ENCODE data around the gene CHRD.

The CHRD gene

GRCh38 chr3:184347321-184348056 is 32.4 kb upstream of the CHRD start:
- no peak for DNase-seq

- DNase-seq: no peak
Observed at GRCh38 chr3:184348057-184348382, 31.8 kb upstream of the CHRD start.

DNA sequence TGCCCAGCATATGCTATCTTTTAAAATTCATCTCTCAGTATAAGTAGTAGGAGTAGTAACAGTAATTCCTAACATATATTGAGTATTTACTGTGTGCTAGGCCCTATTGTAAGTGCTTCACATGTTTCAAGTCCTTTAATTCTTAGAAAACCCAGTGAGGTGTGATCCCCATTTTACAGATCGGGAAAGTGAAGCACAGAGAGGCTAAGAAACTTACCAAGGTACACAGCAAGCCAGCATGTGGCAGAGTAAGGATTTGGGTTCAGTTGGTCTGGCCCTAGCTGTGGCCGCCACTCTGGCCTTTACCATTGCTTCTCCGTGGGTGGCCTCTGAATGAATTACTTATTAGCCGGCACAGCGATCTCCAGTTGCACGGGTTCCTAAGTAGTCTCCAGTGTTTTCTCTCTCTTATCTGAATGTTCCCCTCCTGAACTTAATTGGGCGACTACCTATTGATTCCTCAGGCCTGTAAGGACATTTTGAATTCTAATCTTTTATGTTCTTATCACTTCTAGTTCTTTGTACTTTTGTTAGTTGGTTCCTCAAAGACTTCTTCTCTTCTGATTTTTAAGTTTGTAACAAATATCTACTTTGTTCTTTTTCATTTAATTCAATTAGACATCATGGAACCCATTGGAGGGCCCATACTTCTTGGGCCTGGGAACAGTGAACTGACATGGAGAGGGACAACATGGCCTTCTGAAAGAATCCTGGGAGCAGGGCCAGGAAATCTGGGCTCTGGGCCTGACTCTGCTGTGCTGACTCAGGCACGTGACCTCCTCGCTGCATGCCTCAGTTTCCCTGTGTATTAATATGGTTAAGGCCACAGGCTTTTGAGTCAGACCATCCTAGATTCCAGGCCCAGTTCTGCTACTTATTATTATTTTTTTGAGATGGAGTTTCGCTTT is 30.0 kb upstream of the CHRD start:
- no peak for DNase-seq

- no peak for DNase-seq
Observed at GRCh38 chr3:184350618-184351017, 29.2 kb upstream of the CHRD start.

GRCh38 chr3:184351511-184352148 is 28.2 kb upstream of the CHRD start:
- DNase-seq: no peak

- no peak for DNase-seq
Observed at GRCh38 chr3:184352149-184352785, 27.6 kb upstream of the CHRD start.

DNA sequence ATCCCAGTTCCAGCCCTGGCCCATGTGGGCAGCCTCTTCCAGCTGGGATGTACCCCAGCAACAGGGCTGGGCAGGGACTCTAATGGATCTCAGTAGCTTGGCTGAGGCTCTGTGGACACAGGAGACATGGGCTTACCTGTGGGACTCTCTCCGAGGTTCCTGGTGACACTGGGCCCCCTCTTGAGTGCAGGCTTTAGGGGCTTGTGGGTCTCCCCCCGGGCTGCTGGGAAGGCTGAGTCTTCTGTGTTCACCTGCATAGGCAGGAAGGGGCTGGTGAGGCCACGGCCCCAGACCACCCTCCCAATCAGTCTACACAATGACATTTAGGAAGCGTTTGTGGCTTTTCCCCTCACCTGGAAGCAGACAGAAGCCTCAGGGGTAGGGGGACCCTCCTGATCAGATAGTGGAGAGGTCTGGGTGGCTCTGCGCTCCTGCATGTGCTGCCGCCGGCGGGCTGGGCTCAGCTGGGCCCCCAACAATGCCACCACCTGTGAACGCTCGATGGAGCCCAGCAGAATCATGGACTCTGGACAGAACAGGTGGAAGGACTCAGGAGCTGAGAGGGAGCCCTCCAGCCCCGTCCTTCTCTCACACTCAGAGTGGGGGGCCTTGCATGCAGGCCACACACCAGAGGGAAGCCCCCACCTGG is 26.8 kb upstream of the CHRD start:
- no peak for DNase-seq

DNA sequence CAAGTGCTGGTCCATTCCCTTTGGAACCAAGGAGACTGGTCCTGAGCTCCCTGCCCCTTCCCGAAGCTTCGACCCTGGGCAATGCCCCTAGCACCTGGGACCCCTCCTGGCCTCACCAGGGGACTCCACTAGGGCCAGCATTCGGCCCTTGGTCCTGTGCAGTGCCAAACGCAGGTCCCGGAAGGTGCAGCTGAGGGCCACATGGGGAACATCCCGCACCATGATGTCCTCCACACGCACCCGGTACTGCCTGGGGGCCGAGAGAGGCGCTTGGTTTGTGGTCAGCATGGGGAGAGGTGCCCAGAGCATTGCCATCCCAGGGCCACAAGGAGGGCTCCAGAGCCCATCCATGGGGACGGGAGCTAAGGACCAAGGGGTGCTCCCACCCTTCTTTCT is 26.3 kb upstream of the CHRD start:
- no peak for DNase-seq

GRCh38 chr3:184354121-184354728 is 25.6 kb upstream of the CHRD start:
- DNase-seq: peak; percentile 68

DNA sequence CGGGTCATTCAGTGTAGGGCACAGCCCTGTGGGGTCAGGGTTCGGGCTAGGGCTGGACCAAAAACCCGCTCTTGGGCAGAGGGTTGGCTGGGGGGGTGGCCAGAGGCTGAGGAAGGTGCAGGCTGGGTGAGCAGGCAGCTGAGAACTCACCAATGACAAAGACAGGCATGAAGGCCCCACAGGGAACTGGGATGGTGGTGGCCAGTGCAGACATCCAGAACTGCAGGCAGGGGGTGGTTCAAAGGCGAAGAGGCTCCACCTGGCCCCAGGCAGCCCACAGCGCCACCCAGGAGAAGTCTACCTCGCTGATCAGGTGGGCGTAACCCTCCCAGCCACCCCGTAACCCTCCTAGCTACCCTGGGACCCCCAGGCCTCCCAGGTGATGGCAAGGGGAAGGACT is 25.1 kb upstream of the CHRD start:
- no peak for DNase-seq

- DNase-seq: no peak
Observed at GRCh38 chr3:184355261-184356040, 24.4 kb upstream of the CHRD start.

DNA sequence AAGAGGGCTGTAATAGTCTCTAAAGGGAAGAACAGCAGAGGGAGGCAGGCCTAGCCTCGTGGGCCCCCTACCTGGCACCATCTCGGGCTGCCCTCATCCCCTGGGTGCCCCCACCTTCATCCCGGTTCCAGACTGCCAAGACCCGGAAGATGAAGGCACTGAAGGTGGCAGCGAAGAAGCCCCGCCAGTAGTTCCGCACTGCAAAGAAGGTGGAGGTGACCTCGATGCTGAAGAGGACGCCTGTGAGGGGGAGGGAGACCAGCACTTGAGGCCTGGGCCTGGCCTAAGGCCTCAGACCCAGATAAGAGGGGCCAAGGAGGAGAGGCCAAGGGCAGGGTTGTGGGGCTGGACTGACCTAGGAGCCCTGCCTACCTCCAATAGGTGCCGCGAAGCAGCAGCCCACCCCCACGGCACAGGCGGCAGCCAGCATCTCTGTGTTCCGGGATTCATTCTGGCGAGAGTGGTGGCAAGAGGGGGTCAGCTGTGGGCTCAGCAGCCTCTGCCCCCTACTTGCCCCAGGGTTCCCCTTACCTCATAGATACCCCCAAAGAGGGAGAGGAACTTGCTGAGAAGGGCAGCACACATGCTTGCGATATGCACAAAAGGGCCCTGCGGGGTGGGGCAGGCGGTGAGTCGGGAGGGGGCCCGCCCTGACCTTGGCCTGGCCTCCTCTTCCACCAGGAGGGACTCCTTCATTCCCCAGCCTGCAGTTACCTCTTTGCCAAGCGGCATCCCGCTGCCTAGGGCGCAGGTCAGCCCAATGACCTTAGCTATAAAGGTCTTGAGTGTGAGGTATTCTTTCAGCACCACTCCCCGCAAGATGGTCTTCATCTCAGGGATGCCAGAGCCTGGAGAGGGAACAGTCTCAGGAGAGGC is 22.4 kb upstream of the CHRD start:
- DNase-seq: no peak

DNA sequence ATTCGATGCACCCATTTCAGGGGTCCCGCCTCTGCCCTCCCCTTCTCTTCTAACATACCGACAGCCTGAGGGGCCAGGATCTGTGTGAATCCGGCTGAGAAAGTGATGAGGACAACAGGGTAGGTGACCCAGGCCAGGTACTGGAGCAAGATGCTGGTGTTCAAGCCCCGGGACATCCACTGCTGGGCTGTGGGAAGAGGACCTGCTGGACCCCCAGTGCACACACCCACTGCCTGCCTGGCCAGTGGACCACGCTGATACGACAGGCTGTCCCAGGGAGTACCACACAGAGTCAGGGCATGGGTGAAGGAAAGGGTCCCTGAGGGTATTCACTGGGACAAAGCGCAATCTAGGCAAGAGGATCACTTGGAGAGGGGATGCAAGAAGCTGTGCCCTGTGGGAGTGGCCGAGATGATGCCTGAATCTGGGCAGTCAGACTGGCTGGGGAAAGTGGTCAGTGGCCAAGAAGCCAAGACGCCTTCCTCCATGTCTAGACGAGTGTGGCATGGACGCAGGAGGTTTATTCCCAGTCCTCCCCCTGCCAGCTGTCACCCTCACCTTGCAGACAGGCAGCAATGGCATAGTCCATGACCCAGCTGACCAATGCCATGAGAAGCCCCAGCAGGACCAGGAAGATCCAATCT is 21.6 kb upstream of the CHRD start:
- no peak for DNase-seq

DNA sequence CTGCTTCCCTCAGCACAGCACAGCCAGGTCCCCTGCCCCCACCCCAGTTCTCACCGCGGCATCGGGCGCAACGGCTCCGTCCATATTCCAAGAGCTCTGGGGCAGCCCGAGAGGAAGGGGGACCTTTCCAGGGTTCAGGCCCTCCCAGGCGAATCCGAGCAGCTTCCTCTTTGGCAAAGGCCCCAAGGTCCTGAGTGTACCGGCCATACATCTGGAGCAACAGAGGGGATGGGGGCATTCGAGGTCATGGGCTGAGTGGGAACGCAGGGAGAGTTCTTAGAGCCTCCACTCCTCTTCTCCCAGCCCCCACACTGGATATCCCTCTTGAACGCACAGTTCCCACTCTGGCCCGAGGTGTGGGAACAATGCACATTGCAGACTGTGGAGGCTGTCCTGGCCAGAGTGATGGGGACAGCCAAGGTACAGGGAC is 20.9 kb upstream of the CHRD start:
- DNase-seq: no peak

GRCh38 chr3:184359610-184360009 is 20.2 kb upstream of the CHRD start:
- no peak for DNase-seq

DNA sequence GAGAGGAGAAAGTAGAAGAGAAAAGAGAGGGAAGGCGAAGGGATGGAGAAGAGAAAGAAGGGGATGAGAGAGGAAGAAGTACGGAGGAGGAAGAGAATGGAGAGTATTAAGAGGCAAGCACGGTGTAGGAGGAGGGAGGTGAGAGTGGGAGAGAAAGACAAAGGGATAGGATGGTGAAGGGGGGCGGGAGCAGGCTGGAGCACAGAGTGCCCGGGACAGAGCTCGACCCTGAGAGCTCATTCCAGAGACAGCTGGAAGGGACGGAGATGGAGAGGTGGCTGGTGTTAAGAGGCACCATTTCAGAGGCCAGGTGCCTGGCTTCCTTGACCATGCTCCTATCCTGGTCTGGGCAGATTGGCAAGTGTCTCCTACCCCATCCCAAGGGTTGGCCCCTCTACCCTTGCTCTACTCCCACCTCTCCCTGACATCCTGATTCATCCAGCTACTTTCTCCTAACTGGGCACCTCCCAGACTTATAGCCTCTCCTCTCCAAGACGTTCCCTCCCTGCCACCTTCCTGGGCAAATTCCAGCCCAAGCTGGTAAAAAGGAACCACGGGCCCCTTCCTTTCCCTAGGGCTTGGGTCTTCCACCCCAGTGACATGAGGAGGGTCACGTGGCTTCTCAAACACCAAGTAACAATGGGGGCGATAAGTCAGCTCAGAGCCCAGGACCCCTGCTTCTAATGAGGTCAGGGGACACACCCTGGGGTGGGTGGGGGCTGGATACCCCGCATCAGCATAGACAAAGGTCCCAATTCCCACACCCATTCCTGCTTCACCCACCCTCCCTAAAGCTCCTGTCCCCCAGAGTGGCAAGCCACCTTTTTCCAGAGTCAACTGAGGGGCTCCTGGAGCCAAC is 19.6 kb upstream of the CHRD start:
- no peak for DNase-seq

- peak; percentile 29 for DNase-seq
Observed at GRCh38 chr3:184360929-184361531, 18.8 kb upstream of the CHRD start.

DNA sequence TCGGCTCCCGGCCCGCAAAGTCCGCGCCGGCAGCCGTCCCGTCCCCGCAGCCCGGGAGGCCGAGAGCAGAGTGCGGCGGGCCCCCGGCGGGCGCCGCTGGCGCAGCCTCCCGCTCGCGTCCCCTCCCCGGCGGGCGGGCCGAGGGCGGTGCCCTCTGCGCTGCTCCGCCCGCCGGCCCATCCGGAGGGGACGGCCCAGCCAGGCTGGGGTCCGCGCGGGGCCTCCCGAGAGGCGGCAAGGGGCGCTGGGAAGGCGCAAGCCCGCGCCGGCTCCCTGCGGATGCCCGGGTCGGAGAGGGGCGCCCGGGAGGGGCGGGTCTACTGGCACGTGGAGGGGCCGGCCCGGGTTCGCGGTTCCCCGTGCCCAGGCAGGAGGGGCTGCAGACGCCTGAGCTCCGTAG is 18.3 kb upstream of the CHRD start, which contains the start of the genes CLCN2 and POLR2H:
TSS of gene CLCN2 (minus strand) at position 74 of the 400 bp plus-strand sequence. CDS start 126 bp downstream, outside the sequence.
TSS of gene POLR2H (plus strand) at position 179 of the 400 bp plus-strand sequence. CDS start 1,783 bp downstream, outside the sequence.
- peak; percentile 79 for DNase-seq

Data from RPMI8226 (cell line).